Stimulated activated CD8-positive, alpha-beta memory T cell treated with anti-CD3 and anti-CD28 coated beads, Interleukin-2, amount 100 ng/mL, for 1 hour (primary cell): ENCODE measurements around the gene ADIPOR1.
A peak's percentile ranks its signal among the peaks of the same experiment; 100 is the strongest.
"Not testable (repeated sequence)": the region's sequence is repeated elsewhere in the genome, so short reads cannot be mapped to it uniquely, and the experiment has no call there.

Experiments used
- DNase-seq, 2 donors: peaks; one replicate each; pipeline ENCODE4 v3.0.0-alpha.2; 2020; ENCODE audit warnings: low read depth in 2 of 2

Gene ADIPOR1

GRCh38 chr1:202957733-202958543, at the start of gene ADIPOR1:
ADIPOR1 (minus strand) TSS chr1:202958312; CDS start chr1:202951070, 7,242 bp downstream.
- peak; percentile 84 to 88 for DNase-seq

GRCh38 chr1:203006948-203007871, 49.1 kb upstream of the ADIPOR1 start, which contains the start of gene TMEM183A:
TMEM183A (plus strand) TSS chr1:203007374; CDS start chr1:203007466, 92 bp downstream.
- DNase-seq, result peak; percentile 88 to 90

GRCh38 chr1:203005395-203006142, 47.5 kb upstream of the ADIPOR1 start:
- DNase-seq, result not testable (repeated sequence)

- DNase-seq, result no peak
Observed at GRCh38 chr1:203002951-203003350, 44.8 kb upstream of the ADIPOR1 start.

GRCh38 chr1:203001986-203002385, 43.9 kb upstream of the ADIPOR1 start:
- DNase-seq, result no peak

GRCh38 chr1:203000217-203000944, 42.3 kb upstream of the ADIPOR1 start:
- DNase-seq, result no peak

- DNase-seq, result peak; percentile 28 to 39
Observed at GRCh38 chr1:202998836-202999750, 41.0 kb upstream of the ADIPOR1 start.

GRCh38 chr1:202994756-202995155, 36.6 kb upstream of the ADIPOR1 start:
- no peak for DNase-seq

GRCh38 chr1:202991112-202991511, 33.0 kb upstream of the ADIPOR1 start:
- no peak for DNase-seq

GRCh38 chr1:202989879-202990278, 31.8 kb upstream of the ADIPOR1 start:
- no peak for DNase-seq

GRCh38 chr1:202987922-202988583, 29.9 kb upstream of the ADIPOR1 start:
- no peak for DNase-seq

GRCh38 chr1:202987255-202987654, 29.1 kb upstream of the ADIPOR1 start:
- DNase-seq, result no peak

- DNase-seq, result not testable (repeated sequence)
Observed at GRCh38 chr1:202986120-202986519, 28.0 kb upstream of the ADIPOR1 start.

GRCh38 chr1:202982715-202983430, 24.8 kb upstream of the ADIPOR1 start:
- DNase-seq, result no peak

- DNase-seq, result no peak
Observed at GRCh38 chr1:202981939-202982338, 23.8 kb upstream of the ADIPOR1 start.

GRCh38 chr1:202979459-202979858, 21.3 kb upstream of the ADIPOR1 start:
- no peak for DNase-seq

GRCh38 chr1:202976633-202977032, 18.5 kb upstream of the ADIPOR1 start:
- no peak for DNase-seq

GRCh38 chr1:202974856-202975255, 16.7 kb upstream of the ADIPOR1 start:
- no peak for DNase-seq

- no peak for DNase-seq
Observed at GRCh38 chr1:202972046-202972445, 13.9 kb upstream of the ADIPOR1 start.
